GM21360 (cell line): Measurements from ENCODE around the gene GPC6.
"Not testable (repeated sequence)": the region's sequence is repeated elsewhere in the genome, so short reads cannot be mapped to it uniquely, and the experiment has no call there.

Source experiments
- ATAC-seq: cut with Tn5 transposase; IDR thresholded peaks from one replicate; pipeline ENCODE4 v1.9.1; 2021; ENCODE audit warnings: mild to moderate bottlenecking, moderate library complexity; ENCODE audit not compliant: unreplicated experiment

The GPC6 gene

GRCh38 chr13:94259984-94260383 is 1033.4 kb downstream of the GPC6 start:
- no peak for ATAC-seq

- ATAC-seq: no peak
Measured at GRCh38 chr13:94261163-94261562, 1034.6 kb downstream of the GPC6 start.

- ATAC-seq: no peak
Measured at GRCh38 chr13:94263038-94263437, 1036.4 kb downstream of the GPC6 start.

GRCh38 chr13:94267581-94268366 is 1041.2 kb downstream of the GPC6 start:
- ATAC-seq: no peak

GRCh38 chr13:94268661-94269060 is 1042.1 kb downstream of the GPC6 start:
- no peak for ATAC-seq

- ATAC-seq: no peak
Measured at GRCh38 chr13:94269557-94269956, 1043.0 kb downstream of the GPC6 start.

GRCh38 chr13:94270556-94270955 is 1043.9 kb downstream of the GPC6 start:
- no peak for ATAC-seq

- no peak for ATAC-seq
Measured at GRCh38 chr13:94272038-94272437, 1045.4 kb downstream of the GPC6 start.

- no peak for ATAC-seq
Measured at GRCh38 chr13:94280349-94280748, 1053.7 kb downstream of the GPC6 start.

GRCh38 chr13:94280845-94281244 is 1054.2 kb downstream of the GPC6 start:
- ATAC-seq: no peak

GRCh38 chr13:94286581-94286980 is 1060.0 kb downstream of the GPC6 start:
- ATAC-seq: no peak

GRCh38 chr13:94291631-94292322 is 1065.2 kb downstream of the GPC6 start:
- ATAC-seq: no peak

GRCh38 chr13:94292323-94292640 is 1065.7 kb downstream of the GPC6 start:
- no peak for ATAC-seq

GRCh38 chr13:94296471-94296870 is 1069.9 kb downstream of the GPC6 start:
- no peak for ATAC-seq

- ATAC-seq: no peak
Measured at GRCh38 chr13:94298346-94298745, 1071.7 kb downstream of the GPC6 start.

GRCh38 chr13:94300401-94300800 is 1073.8 kb downstream of the GPC6 start:
- ATAC-seq: no peak

GRCh38 chr13:94301487-94301886 is 1074.9 kb downstream of the GPC6 start:
- no peak for ATAC-seq

- not testable (repeated sequence) for ATAC-seq
Measured at GRCh38 chr13:94302847-94303565, 1076.4 kb downstream of the GPC6 start.

GRCh38 chr13:94303644-94304174 is 1077.1 kb downstream of the GPC6 start:
- no peak for ATAC-seq

- ATAC-seq: no peak
Measured at GRCh38 chr13:94305033-94305432, 1078.4 kb downstream of the GPC6 start.

- ATAC-seq: no peak
Measured at GRCh38 chr13:94305463-94305862, 1078.9 kb downstream of the GPC6 start.

- no peak for ATAC-seq
Measured at GRCh38 chr13:94305934-94306333, 1079.3 kb downstream of the GPC6 start.
